HCT116 (cell line): Measurements from ENCODE around the gene SMIM41. TPM values are rescaled to one million over a fixed set of nuclear protein-coding genes. Genes with fewer than 3 reads are reported as not detected.

Experiments used
- ATAC-seq: fragments of 200-7000 bp; cut with Tn5 transposase; 2 replicates; pipeline ENCODE4 v1.9.1; 2020; ENCODE audit warnings: mild to moderate bottlenecking, moderate library complexity
- BruUV-seq: library from RNA; stranded (reverse); fragments of 400-500 nt; replicated peaks from 2 replicates; lab custom pipeline; 2021; lab: Mats Ljungman, UMichigan
- CTCF ChIA-PET: fragments of 300-600 bp; sonication (Branson Sonifier 250); formaldehyde crosslinking; loops from one replicate; lab custom pipeline; 2021; ENCODE audit warnings: antibody characterized with exemption; lab: Charles Lee
- POLR2A ChIA-PET: fragments of 300-600, 350-600 bp; sonication (Branson Sonifier 250); formaldehyde crosslinking; loops from one replicate; lab custom pipeline; 2021; ENCODE audit warnings: antibody characterized with exemption; lab: Charles Lee
- RAD21 ChIA-PET, 2 experiments: fragments of 300-600 bp; sonication (Branson Sonifier 250); formaldehyde crosslinking; loops; one replicate each; lab custom pipeline; 2023; ENCODE audit warnings: low total read pairs in 2 of 2; ENCODE audit not compliant: uncharacterized antibody in 2 of 2, unreplicated experiment in 2 of 2, low non-redundant PET in 1 of 2; lab: Charles Lee
- DNase-seq: peaks from one replicate; pipeline ENCODE4 v3.0.0-alpha.2; 2010; ENCODE audit warnings: low read depth, low spot score
- H2AFZ ChIP-seq: fragments of 200-600 bp; shearing (Covaris generic), sonication (generic); 2 replicates; pipeline ENCODE4 v1.6.1; 2017; ENCODE audit warnings: low read depth, mixed run types, mixed read lengths, antibody characterized with exemption, low read length; ENCODE audit not compliant: poor library complexity, severe bottlenecking
- H3K27ac ChIP-seq: 2 replicates; pipeline ENCODE4 v1.5.1; 2012; ENCODE audit warnings: low read depth, low read length
- H3K27me3 ChIP-seq: fragments of 200-600 bp; sonication (generic); 2 replicates; pipeline ENCODE4 v1.6.1; 2016; ENCODE audit warnings: mixed run types, low read length, mixed read lengths; ENCODE audit not compliant: insufficient read depth
- H3K36me3 ChIP-seq, 2 experiments: fragments of 200-500 bp in 1 of 2; fragments of 200-600 bp in 1 of 2; sonication (Bioruptor generic) in 1 of 2; sonication (generic) in 1 of 2; 2 replicates each; pipeline versions ENCODE4 v1.5.1 to v1.6.1; 2014 to 2016; ENCODE audit warnings: low read length in 2 of 2, inconsistent platforms in 1 of 2, mixed read lengths in 1 of 2, mixed run types in 1 of 2; ENCODE audit not compliant: insufficient read depth in 2 of 2, control insufficient read depth in 1 of 2
- H3K4me1 ChIP-seq, 2 experiments: fragments of 200-600 bp in 1 of 2; sonication (generic) in 1 of 2; 2 replicates each; pipeline versions ENCODE4 v1.5.1 to v1.6.1; 2012 to 2017; ENCODE audit warnings: low read length in 2 of 2, inconsistent platforms in 1 of 2, mild to moderate bottlenecking in 1 of 2, mixed read lengths in 1 of 2, mixed run types in 1 of 2, moderate library complexity in 1 of 2; ENCODE audit not compliant: insufficient read depth in 2 of 2, control insufficient read depth in 1 of 2
- H3K4me2 ChIP-seq: fragments of 200-600 bp; sonication (generic); 2 replicates; pipeline ENCODE4 v1.6.1; 2017; ENCODE audit warnings: mixed run types, low read length, mixed read lengths
- H3K4me3 ChIP-seq, 2 experiments: fragments of 200-600 bp in 1 of 2; sonication (generic) in 1 of 2; replicated peaks in 1 of 2; 2 replicates each; pipeline ENCODE4 v1.5.1; 2011 to 2016; ENCODE audit warnings: low read length in 2 of 2, control low read depth in 1 of 2, low read depth in 1 of 2, mild to moderate bottlenecking in 1 of 2, mixed read lengths in 1 of 2, mixed run types in 1 of 2
- H3K79me2 ChIP-seq: fragments of 200-600 bp; sonication (generic); 2 replicates; pipeline ENCODE4 v1.6.1; 2017; ENCODE audit warnings: mild to moderate bottlenecking, mixed run types, low read length, moderate library complexity, mixed read lengths; ENCODE audit not compliant: insufficient read depth
- H3K9ac ChIP-seq: fragments of 200-600 bp; sonication (generic); 2 replicates; pipeline ENCODE4 v1.6.1; 2016; ENCODE audit warnings: low read length, mixed read lengths
- H3K9me2 ChIP-seq: fragments of 200-600 bp; sonication (generic), shearing (Covaris generic); 2 replicates; pipeline ENCODE4 v1.6.1; 2017; ENCODE audit warnings: mixed run types, mild to moderate bottlenecking, moderate library complexity; ENCODE audit not compliant: insufficient read depth
- H3K9me3 ChIP-seq, 2 experiments: fragments of 200-500 bp in 1 of 2; fragments of 200-600 bp in 1 of 2; sonication (Bioruptor generic) in 1 of 2; sonication (generic) in 1 of 2; 2 replicates each; pipeline ENCODE4 v1.6.1; 2014 to 2017; ENCODE audit warnings: low read length in 2 of 2, mixed read lengths in 2 of 2, inconsistent platforms in 1 of 2, low read depth in 1 of 2, mild to moderate bottlenecking in 1 of 2, mixed run types in 1 of 2, moderate library complexity in 1 of 2; ENCODE audit not compliant: control insufficient read depth in 1 of 2, insufficient read depth in 1 of 2
- H4K20me1 ChIP-seq: fragments of 200-600 bp; sonication (generic), shearing (Covaris generic); 2 replicates; pipeline ENCODE4 v1.6.1; 2017; ENCODE audit warnings: mixed run types, mild to moderate bottlenecking, moderate library complexity; ENCODE audit not compliant: insufficient read depth
- SIN3A ChIP-seq: IDR thresholded peaks from 2 replicates; pipeline ENCODE4 v1.6.1; 2012; ENCODE audit warnings: low read depth
- SRF ChIP-seq: IDR thresholded peaks from 2 replicates; pipeline ENCODE4 v1.6.1; 2012; ENCODE audit warnings: low read depth
- TCF7L2 ChIP-seq: IDR thresholded peaks from 2 replicates; pipeline ENCODE4 v1.7.0; 2011; ENCODE audit warnings: borderline replicate concordance, inconsistent platforms; ENCODE audit not compliant: insufficient read depth, insufficient read length; ENCODE audit errors: extremely low read depth
- YY1 ChIP-seq: IDR thresholded peaks from 2 replicates; pipeline ENCODE4 v1.6.1; 2011; ENCODE audit warnings: low read length, low read depth, moderate library complexity, mild to moderate bottlenecking; ENCODE audit not compliant: insufficient replicate concordance; ENCODE audit errors: extremely low read depth
- intact Hi-C: fragments of 100-400 bp; cut with micrococcal nuclease; formaldehyde crosslinking; loops from 2 replicates; pipeline ENCODE4 v1.10.0; 2022
- total RNA-seq: library from RNA; stranded (reverse); gene quantifications from one replicate; pipeline ENCODE4 v1.2.1, GENCODE V29; 2021; ENCODE audit not compliant: unreplicated experiment
- TF ChIP-seq, protein P1 (sequence below): IDR thresholded peaks from 2 replicates; pipeline ENCODE4 v1.6.1; 2011; ENCODE audit warnings: mild to moderate bottlenecking, low read length, moderate library complexity; ENCODE audit not compliant: insufficient replicate concordance; ENCODE audit errors: extremely low read depth
- TF ChIP-seq, protein P2 (sequence below): IDR thresholded peaks from 2 replicates; pipeline ENCODE4 v1.6.1; 2012
- TF ChIP-seq, protein P3 (sequence below): IDR thresholded peaks from 2 replicates; pipeline ENCODE4 v1.6.1; 2012

Gene SMIM41
- total RNA-seq, 1 experiment from 2014 or later: not detected

DNA sequence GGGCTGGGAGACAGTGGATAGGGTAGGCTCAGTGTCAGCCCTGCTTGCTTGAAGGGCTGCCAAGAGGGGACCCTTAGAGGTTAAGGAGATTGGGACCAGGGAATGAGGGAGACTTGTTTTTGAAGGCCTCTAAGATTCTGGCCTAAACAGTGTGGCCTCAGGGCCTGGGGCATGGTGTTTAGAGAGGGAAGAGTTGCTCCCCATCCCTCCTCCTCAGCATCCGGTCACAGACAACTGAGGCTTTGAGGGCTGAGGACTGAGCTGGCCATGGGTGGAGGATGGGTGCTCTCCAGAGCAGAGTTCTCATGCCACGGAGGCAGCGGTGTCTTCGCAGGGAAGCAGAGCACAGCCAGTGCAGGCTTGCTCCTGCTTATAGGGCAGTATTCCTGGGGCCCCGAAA lies 62.9 kb downstream of the SMIM41 start:
- peaks cover 42 to 71% of the 10 kb centered on the region in 2 experiments for H3K4me1 ChIP-seq
- ATAC-seq (no peak), DNase-seq (no peak)
- H3K9ac ChIP-seq: peak overlapping the region; percentile 91; the same call in 1 of the 2 replicates
- no peaks in the 10 kb centered on the region for H3K9me2 ChIP-seq
- no TSS peak for BruUV-seq
- ChIA-PET POLR2A (no interaction called here), CTCF (interaction anchor here (1.2 to 7.0 kb wide), 7 partner anchors 14 to 739 kb away, joined by 3 to 140 read pairs (median 8); no protein-coding TSS in a partner anchor), RAD21 (interaction anchor here in 1 of 2 experiments (1.4 to 1.8 kb wide), 2 partner anchors 728 to 838 kb away, joined by 5 to 6 read pairs; no protein-coding TSS in a partner anchor)
- H3K27ac ChIP-seq: no peak overlapping the region; the same call in 1 of the 2 replicates
- no peak overlapping the region for H3K4me3 ChIP-seq
- intact Hi-C loops: loop anchor here (2.0 to 5.0 kb wide), 3 partner anchors 255 to 838 kb away; no protein-coding TSS in a partner anchor
- H3K4me2 ChIP-seq: no peak overlapping the region
- H3K79me2 ChIP-seq: peaks cover 15% of the 10 kb centered on the region; the same call in 1 of the 2 replicates
- TF ChIP-seq, protein P1, sequence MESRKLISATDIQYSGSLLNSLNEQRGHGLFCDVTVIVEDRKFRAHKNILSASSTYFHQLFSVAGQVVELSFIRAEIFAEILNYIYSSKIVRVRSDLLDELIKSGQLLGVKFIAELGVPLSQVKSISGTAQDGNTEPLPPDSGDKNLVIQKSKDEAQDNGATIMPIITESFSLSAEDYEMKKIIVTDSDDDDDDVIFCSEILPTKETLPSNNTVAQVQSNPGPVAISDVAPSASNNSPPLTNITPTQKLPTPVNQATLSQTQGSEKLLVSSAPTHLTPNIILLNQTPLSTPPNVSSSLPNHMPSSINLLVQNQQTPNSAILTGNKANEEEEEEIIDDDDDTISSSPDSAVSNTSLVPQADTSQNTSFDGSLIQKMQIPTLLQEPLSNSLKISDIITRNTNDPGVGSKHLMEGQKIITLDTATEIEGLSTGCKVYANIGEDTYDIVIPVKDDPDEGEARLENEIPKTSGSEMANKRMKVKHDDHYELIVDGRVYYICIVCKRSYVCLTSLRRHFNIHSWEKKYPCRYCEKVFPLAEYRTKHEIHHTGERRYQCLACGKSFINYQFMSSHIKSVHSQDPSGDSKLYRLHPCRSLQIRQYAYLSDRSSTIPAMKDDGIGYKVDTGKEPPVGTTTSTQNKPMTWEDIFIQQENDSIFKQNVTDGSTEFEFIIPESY: no peak
- TF ChIP-seq SRF (no peak), SIN3A (no peak), TCF7L2 (no peak), YY1 (no peak)
- TF ChIP-seq, protein P2, sequence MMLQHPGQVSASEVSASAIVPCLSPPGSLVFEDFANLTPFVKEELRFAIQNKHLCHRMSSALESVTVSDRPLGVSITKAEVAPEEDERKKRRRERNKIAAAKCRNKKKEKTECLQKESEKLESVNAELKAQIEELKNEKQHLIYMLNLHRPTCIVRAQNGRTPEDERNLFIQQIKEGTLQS: no peak
- TF ChIP-seq, protein P3, sequence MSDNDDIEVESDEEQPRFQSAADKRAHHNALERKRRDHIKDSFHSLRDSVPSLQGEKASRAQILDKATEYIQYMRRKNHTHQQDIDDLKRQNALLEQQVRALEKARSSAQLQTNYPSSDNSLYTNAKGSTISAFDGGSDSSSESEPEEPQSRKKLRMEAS: no peak
- H2AFZ ChIP-seq: no peak overlapping the region
- H3K9me3 ChIP-seq: no peaks in the 10 kb centered on the region
- no peaks in the 10 kb centered on the region for H3K27me3 ChIP-seq
- H4K20me1 ChIP-seq: no peaks in the 10 kb centered on the region
- H3K36me3 ChIP-seq: no peaks in the 10 kb centered on the region
